GM21529 (cell line): ENCODE results near the gene KCNK7.
A peak's percentile ranks its signal among the peaks of the same experiment; 100 is the strongest.

ENCODE experiments used
- ATAC-seq: cut with Tn5 transposase; IDR thresholded peaks from one replicate; pipeline ENCODE4 v1.9.1; 2021; ENCODE audit not compliant: unreplicated experiment

Gene KCNK7

GRCh38 chr11:65558930-65559509, 36.6 kb downstream of the KCNK7 start:
- no peak for ATAC-seq

GRCh38 chr11:65558002-65558929, 37.3 kb downstream of the KCNK7 start, which contains the start of gene LTBP3:
Gene LTBP3, minus strand, starts transcription at chr11:65558359. Its CDS starts 400 bp downstream, at chr11:65557959.
- no peak for ATAC-seq

- no peak for ATAC-seq
Measured at GRCh38 chr11:65557280-65558001, 38.2 kb downstream of the KCNK7 start.

GRCh38 chr11:65556470-65557279, 38.9 kb downstream of the KCNK7 start:
- no peak for ATAC-seq

- no peak for ATAC-seq
Measured at GRCh38 chr11:65555693-65556231, 39.8 kb downstream of the KCNK7 start.

GRCh38 chr11:65554842-65555430, 40.7 kb downstream of the KCNK7 start:
- no peak for ATAC-seq

- no peak for ATAC-seq
Measured at GRCh38 chr11:65554057-65554818, 41.4 kb downstream of the KCNK7 start.

- no peak for ATAC-seq
Measured at GRCh38 chr11:65553301-65554001, 42.1 kb downstream of the KCNK7 start.

GRCh38 chr11:65552388-65552951, 43.1 kb downstream of the KCNK7 start:
- no peak for ATAC-seq

- ATAC-seq = peak; percentile 65
Measured at GRCh38 chr11:65551572-65552387, 43.8 kb downstream of the KCNK7 start.

GRCh38 chr11:65549096-65549495, 46.5 kb downstream of the KCNK7 start:
- ATAC-seq = no peak

- no peak for ATAC-seq
Measured at GRCh38 chr11:65548395-65548794, 47.2 kb downstream of the KCNK7 start.

- no peak for ATAC-seq
Measured at GRCh38 chr11:65547446-65548125, 48.0 kb downstream of the KCNK7 start.

GRCh38 chr11:65546217-65546958, 49.2 kb downstream of the KCNK7 start:
- peak; percentile 73 for ATAC-seq

- ATAC-seq = no peak
Measured at GRCh38 chr11:65545853-65546216, 49.8 kb downstream of the KCNK7 start.
